HG03354 (cell line): ENCODE data around the gene C3orf33.

Source experiments
- ATAC-seq: cut with Tn5 transposase; IDR thresholded peaks from one replicate; pipeline ENCODE4 v1.9.1; 2021; ENCODE audit warnings: mild to moderate bottlenecking; ENCODE audit not compliant: unreplicated experiment, poor library complexity, severe bottlenecking

Gene C3orf33

GRCh38 chr3:155790272-155790925, 15.7 kb downstream of the C3orf33 start:
- no peak for ATAC-seq

- ATAC-seq = no peak
Observed at GRCh38 chr3:155785662-155786295, 20.3 kb downstream of the C3orf33 start.

DNA sequence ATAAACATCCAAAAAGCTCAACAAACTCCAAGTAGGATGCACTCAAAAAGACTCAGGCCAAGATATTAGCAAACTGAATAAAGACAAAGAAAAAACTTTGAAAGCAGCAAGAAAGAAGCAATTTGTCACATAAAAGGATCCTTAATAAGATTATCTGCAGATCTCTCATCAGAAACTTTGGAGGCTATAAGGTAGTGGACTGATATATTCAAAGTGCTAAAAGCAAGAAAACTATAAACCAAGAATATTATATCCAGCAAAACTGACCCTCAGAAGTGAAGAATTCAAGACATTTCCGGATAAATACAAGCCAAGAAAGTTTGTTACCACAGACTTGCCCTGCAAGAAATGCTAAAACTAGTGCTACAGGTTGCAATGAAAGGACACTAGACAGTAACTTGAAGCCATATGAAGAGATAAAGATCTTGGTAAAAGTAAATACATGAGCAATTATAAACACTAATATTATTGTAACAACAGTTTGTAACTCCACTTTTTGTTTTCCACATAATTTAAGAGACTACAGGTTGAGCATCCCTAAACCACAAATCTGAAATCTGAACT, 23.6 kb downstream of the C3orf33 start:
- ATAC-seq = no peak

GRCh38 chr3:155780291-155780690, 25.8 kb downstream of the C3orf33 start:
- ATAC-seq = no peak

- no peak for ATAC-seq
Observed at GRCh38 chr3:155778462-155778861, 27.6 kb downstream of the C3orf33 start.

- ATAC-seq = no peak
Observed at GRCh38 chr3:155772801-155773200, 33.3 kb downstream of the C3orf33 start.

DNA sequence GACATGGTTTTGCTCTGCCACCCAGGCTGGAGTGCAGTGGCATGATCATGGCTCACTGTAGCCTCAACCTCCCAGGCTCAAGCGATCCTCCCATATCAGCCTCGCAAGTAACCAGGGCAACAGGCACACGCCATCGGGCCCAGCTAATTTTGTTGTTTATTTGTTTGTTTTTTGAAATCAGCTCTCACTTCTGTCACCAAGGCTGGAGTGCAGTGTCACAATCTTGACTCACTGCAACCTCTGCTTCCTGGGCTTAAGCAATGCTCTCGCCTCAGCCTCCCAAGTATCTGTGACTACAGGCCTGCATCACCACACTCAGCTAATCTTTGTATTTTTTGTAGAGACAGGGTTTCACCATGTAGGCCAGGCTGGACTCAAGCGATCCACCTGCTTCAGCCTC, 35.0 kb downstream of the C3orf33 start:
- ATAC-seq = no peak

DNA sequence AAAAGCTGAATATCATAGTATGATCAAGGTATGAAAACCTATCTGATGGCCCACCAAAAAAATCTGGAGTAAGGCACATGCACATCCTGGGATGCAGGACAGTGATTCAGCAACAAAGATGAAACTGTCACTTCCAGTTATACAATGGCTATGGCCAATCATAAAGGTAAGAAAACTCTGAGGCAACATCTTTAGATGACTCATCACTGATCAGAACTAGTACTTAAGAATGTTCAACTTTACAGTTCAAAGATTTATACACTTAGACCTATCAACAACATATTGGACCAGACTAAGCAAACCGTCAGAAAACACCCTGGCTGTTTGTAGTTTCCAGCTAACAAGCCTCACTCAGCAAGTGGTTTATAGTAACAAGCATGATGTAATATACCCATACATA, 39.9 kb downstream of the C3orf33 start:
- ATAC-seq = no peak

DNA sequence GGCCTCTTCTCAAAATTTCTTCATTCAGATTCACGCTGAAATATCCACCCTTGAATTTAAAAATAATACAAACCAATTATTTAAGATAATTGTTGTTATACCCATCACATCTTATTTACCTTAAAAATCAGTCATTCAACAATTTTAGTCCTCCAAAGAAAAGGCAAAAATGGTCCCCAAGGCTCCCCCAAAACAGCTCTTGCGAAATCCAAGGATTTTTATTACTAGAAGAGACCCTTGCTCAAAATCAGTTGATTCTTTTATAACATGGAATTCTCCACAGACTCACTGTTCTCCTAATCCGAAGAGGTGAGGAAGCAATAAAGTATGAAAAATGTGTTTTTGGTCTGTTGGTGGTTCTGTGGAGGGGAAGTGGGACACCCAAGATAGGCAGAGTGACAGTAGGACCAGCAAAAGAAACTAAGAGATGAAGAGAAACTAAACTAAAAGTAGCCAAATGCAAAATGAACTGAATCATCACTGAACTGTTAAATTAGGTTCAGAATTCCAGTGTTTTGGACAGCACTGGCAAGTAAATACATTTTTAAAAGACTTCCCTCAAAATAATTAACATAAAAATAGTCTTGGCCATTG, 42.1 kb downstream of the C3orf33 start:
- no peak for ATAC-seq

DNA sequence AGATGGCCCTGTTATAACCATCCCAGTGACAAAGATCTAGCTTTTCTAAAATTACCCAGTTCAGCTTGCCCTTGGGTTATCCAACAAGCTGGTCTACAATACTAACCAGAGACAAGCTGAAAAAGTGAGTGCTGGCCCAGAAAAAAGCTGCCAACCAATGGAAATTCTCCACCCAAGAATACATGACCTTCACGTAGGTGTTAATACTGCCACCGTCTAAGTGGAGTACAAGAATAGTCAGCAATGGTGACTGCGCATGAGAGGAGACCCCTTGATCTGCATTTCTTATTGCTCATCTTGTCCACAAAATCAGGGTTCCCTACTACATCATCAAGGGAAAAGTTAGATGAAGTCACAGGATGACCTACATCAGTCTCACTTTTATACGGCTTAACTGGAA, 45.4 kb downstream of the C3orf33 start:
- no peak for ATAC-seq

- ATAC-seq = no peak
Observed at GRCh38 chr3:155757577-155757976, 48.5 kb downstream of the C3orf33 start.

DNA sequence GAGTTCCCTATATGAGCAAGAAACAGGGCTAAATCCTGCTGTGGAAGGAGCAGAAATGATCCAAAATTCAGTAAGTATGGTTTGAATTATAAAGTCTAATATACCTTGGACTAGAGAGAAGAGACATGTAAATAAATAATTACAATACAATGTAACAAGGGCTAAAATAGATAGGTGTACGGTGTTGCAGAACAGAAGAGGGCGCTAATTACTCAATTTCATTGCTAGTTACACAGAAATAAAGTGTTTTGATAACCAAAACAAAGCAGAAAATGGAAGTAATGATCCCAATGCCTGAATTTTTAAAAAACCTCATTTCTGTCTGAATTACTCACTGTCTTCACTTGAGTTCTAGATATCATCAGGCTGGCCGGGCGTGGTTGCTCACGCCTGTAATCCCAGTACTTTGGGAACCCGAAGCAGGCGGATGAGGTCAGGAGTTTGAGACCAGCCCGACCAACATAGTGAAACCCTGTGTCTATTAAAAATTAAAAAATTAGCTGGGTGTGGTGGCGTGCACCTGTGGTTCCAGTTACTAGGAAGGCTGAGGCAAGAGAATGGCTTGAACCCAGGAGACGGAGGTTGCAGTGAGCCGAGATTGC, 52.9 kb downstream of the C3orf33 start:
- ATAC-seq = peak; percentile 53

DNA sequence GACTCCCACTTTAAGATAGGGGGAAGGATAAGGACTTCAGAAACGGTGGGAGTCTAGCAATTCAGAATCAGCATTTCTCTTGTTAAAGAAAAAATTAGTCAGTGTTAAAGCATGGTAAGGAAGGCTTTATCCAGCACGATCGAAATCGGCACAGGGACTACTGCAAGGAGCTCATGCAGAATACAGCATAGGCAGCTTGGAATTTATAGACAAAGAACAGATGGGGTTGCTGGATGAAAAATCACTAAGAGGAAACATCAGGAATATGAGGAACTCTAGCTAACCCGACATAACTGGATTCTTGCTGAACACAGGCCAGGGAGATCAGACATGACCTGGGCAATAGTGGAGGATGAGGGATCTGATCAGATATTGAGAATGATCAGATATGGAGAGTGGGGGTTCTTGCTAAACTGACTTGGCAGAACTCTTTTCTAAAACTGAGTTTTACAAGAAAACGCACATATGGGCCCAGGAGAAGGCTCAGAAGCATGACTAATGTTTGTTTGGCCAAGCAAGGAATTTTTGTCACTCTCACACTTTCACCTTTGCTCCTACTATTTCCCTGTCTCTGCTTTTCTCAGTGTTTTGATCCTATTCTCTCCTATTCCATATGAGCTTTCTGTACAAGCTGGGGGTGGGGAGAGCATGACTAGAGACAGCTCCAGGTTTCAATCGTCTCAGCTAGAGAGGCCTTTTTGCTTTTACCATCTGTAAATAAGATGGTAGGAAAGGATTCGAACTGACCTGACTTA, 57.3 kb downstream of the C3orf33 start:
- no peak for ATAC-seq

DNA sequence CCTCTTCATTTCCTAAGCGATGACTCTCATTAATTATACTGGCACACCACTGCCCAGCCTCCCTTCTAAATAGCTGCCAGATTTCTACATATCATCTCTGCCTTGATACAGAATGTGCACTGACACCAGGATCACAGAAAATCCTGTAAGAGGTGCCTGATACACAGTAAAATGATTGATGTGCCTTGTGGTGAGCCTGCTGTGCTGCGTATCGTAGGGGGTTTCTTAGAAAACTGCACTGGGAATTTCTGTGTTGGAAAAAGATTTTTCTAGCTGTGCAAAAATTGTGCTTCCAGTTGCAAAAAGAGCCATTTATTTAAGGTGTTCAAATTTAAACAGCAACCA, 58.2 kb downstream of the C3orf33 start:
- no peak for ATAC-seq

DNA sequence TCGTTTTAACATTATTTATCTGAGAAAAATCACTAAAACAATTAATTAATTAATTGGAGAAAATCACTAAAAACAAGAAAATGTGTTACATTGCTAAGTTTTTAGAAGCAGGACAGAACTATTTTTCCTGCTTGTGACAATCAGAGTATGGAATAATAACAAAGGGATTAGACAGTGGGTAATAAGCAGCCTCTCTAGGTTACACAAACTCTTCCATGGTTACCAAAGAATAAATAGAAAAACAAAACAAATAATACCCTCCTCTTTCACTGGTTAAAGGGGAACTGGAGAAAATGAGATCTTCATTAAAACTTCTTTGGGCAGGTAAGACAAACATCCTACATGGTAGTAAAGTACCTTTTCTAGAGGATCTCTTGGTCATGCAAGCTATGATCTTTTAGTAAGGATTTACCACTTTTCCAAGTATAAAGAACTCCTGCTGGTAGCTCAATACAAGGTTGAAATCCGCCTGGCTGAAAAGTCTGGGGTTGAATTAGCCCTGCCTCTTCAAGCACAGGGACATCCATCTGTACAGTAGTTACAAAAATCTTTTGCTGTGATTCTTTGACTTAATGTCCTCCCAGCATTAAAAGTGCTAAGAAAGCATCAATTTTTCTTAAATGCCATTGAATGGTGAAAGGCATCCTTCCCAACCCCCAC, 58.7 kb downstream of the C3orf33 start:
- no peak for ATAC-seq

- ATAC-seq = no peak
Observed at GRCh38 chr3:155746703-155747102, 59.4 kb downstream of the C3orf33 start.

GRCh38 chr3:155745795-155746550, 60.1 kb downstream of the C3orf33 start:
- no peak for ATAC-seq

GRCh38 chr3:155744626-155745324, 61.3 kb downstream of the C3orf33 start, which contains the start of gene PLCH1:
Gene PLCH1 (minus strand): TSS chr3:155745071. CDS start chr3:155704224, 40,847 bp downstream.
- ATAC-seq = peak; percentile 64
